ENCODE data around the gene INO80B.

The INO80B gene

GRCh38 chr2:74415762-74416395, 39.0 kb upstream of the INO80B start:
- TF ChIP-seq CTCF (IDR thresholded peaks at IDR 0.05) (no peak), ZFX (IDR thresholded peaks at IDR 0.05; ENCODE audit: borderline replicate concordance) (no peak)

GRCh38 chr2:74416778-74417177, 38.1 kb upstream of the INO80B start:
- TF ChIP-seq CTCF (IDR thresholded peaks at IDR 0.05) (no peak), ZFX (IDR thresholded peaks at IDR 0.05; ENCODE audit: borderline replicate concordance) (no peak)
- no peak overlapping the region for H3K27ac ChIP-seq

More at GRCh38 chr2:74415762-74416395, 39.0 kb upstream of the INO80B start:
- no peak overlapping the region for H3K27ac ChIP-seq

- no peak overlapping the region for H3K27ac ChIP-seq
- TF ChIP-seq ZFX (IDR thresholded peaks at IDR 0.05; ENCODE audit: borderline replicate concordance) (no peak), CTCF (IDR thresholded peaks at IDR 0.05) (no peak)
These were observed 37.7 kb upstream of the INO80B start for GRCh38 chr2:74417197-74417596.

GRCh38 chr2:74417763-74418162, 37.1 kb upstream of the INO80B start:
- TF ChIP-seq CTCF (IDR thresholded peaks at IDR 0.05) (no peak), ZFX (IDR thresholded peaks at IDR 0.05; ENCODE audit: borderline replicate concordance) (no peak)
- H3K27ac ChIP-seq, result no peak overlapping the region

- no peak overlapping the region for H3K27ac ChIP-seq
- TF ChIP-seq CTCF (IDR thresholded peaks at IDR 0.05) (no peak), ZFX (IDR thresholded peaks at IDR 0.05; ENCODE audit: borderline replicate concordance) (no peak)
These were observed 36.6 kb upstream of the INO80B start for GRCh38 chr2:74418312-74418711.

- TF ChIP-seq CTCF (IDR thresholded peaks at IDR 0.05), result no peak
- TF ChIP-seq ZFX (IDR thresholded peaks at IDR 0.05; ENCODE audit: borderline replicate concordance), result no peak
- H3K27ac ChIP-seq, result no peak overlapping the region
These were observed 35.5 kb upstream of the INO80B start for GRCh38 chr2:74419345-74419744.

GRCh38 chr2:74420006-74420405, 34.9 kb upstream of the INO80B start:
- TF ChIP-seq CTCF (IDR thresholded peaks at IDR 0.05) (no peak), ZFX (IDR thresholded peaks at IDR 0.05; ENCODE audit: borderline replicate concordance) (no peak)
- H3K27ac ChIP-seq, result no peak overlapping the region

GRCh38 chr2:74420443-74421103, 34.3 kb upstream of the INO80B start:
- peak overlapping the region; percentile 78 for H3K27ac ChIP-seq

Data from 22Rv1 (cell line).